Fibroblast of lung (primary cell): ENCODE results near the gene SNAP25. TPM values are rescaled to one million over a fixed set of nuclear protein-coding genes. Genes with fewer than 3 reads are reported as not detected.

ENCODE experiments used
- DNase-seq, 2 donors: peaks; one replicate each; pipeline versions ENCODE4 v3.0.0 to v3.0.0-alpha.2; 2010; ENCODE audit warnings: low read depth in 2 of 2
- H2AFZ ChIP-seq: 2 replicates; pipeline ENCODE4 v1.5.1; 2012; ENCODE audit warnings: low read length, control low read depth, inconsistent platforms
- H3K27ac ChIP-seq: 2 replicates; pipeline ENCODE4 v1.5.1; 2011; ENCODE audit warnings: low read length, control low read depth; ENCODE audit not compliant: insufficient read depth
- H3K27me3 ChIP-seq: 2 replicates; pipeline ENCODE4 v1.5.1; 2011; ENCODE audit warnings: mild to moderate bottlenecking, low read length; ENCODE audit not compliant: control insufficient read depth, insufficient read depth
- H3K36me3 ChIP-seq: 2 replicates; pipeline ENCODE4 v1.5.1; 2011; ENCODE audit warnings: low read length; ENCODE audit not compliant: control insufficient read depth, insufficient read depth
- H3K4me1 ChIP-seq: 2 replicates; pipeline ENCODE4 v1.5.1; 2011; ENCODE audit warnings: low read length; ENCODE audit not compliant: control insufficient read depth, insufficient read depth; ENCODE audit errors: extremely low read depth
- H3K4me2 ChIP-seq: 2 replicates; pipeline ENCODE4 v1.5.1; 2011; ENCODE audit warnings: low read length, control low read depth; ENCODE audit not compliant: insufficient read depth; ENCODE audit errors: extremely low read depth
- H3K4me3 ChIP-seq, 4 experiments: fragments of 200-600 bp in 1 of 4; sonication (generic) in 1 of 4; replicated peaks in 1 of 4; 2 replicates each; pipeline ENCODE4 v1.5.1; 2011 to 2016; ENCODE audit warnings: low read length in 4 of 4, low read depth in 3 of 4, mild to moderate bottlenecking in 3 of 4, control low read depth in 2 of 4, inconsistent platforms in 1 of 4, mixed read lengths in 1 of 4; ENCODE audit not compliant: insufficient read depth in 1 of 4; ENCODE audit errors: control extremely low read depth in 1 of 4
- H3K79me2 ChIP-seq: 2 replicates; pipeline ENCODE4 v1.5.1; 2012; ENCODE audit warnings: mild to moderate bottlenecking, low read length, inconsistent platforms; ENCODE audit not compliant: control insufficient read depth, insufficient read depth
- H3K9ac ChIP-seq: 2 replicates; pipeline ENCODE4 v1.5.1; 2011; ENCODE audit warnings: mild to moderate bottlenecking, low read length, control low read depth; ENCODE audit not compliant: insufficient read depth
- H3K9me3 ChIP-seq: 2 replicates; pipeline ENCODE4 v1.5.1; 2012; ENCODE audit warnings: low read depth, low read length; ENCODE audit not compliant: control insufficient read depth, insufficient read depth
- H4K20me1 ChIP-seq: 2 replicates; pipeline ENCODE4 v1.5.1; 2011; ENCODE audit warnings: low read length; ENCODE audit not compliant: control insufficient read depth, insufficient read depth; ENCODE audit errors: extremely low read depth
- EZH2 ChIP-seq: IDR thresholded peaks from 2 replicates; pipeline ENCODE4 v1.5.1; 2012; ENCODE audit warnings: low read length, control low read depth, mild to moderate bottlenecking; ENCODE audit errors: missing control alignments
- polyA plus RNA-seq, 2 donors: library from polyadenylated mRNA; depleted of rRNA in 1 of 2; stranded (reverse) in 1 of 2; unstranded in 1 of 2; fragments of >200 nt; gene quantifications; 2 replicates each; pipeline ENCODE4 v1.2.1, GENCODE V29; 2011 to 2012; ENCODE audit warnings: missing spikeins in 1 of 2
- total RNA-seq: library from RNA; depleted of rRNA; stranded (reverse); fragments of >200 nt; gene quantifications from 2 replicates; pipeline ENCODE4 v1.2.1, GENCODE V29; 2014
- TF ChIP-seq, protein P1 (sequence below), 2 donors: IDR thresholded peaks in 1 of 2; conservative IDR thresholded peaks in 1 of 2; 1 replicate in 1 of 2; 2 replicates in 1 of 2; pipeline ENCODE4 v1.5.1; 2011 to 2012; ENCODE audit warnings: low read length in 2 of 2, control low read depth in 1 of 2, inconsistent platforms in 1 of 2, low read depth in 1 of 2, mild to moderate bottlenecking in 1 of 2

SNAP25 gene
- total and polyA plus RNA-seq, 2 donors (not counting 1 experiment from before 2014, with no cell fraction given), result 4.5 to 8.2 TPM

- Histone ChIP-seq H3K36me3 (no peaks in the 10 kb centered on the region), H4K20me1 (no peaks in the 10 kb centered on the region), H3K9me3 (no peaks in the 10 kb centered on the region), H3K27ac (no peak overlapping the region), H3K4me1 (peaks cover 2% of the 10 kb centered on the region), H3K4me2 (no peak overlapping the region), H3K79me2 (no peaks in the 10 kb centered on the region), H3K27me3 (no peaks in the 10 kb centered on the region), H3K4me3 (no peak overlapping the region), H2AFZ (no peak overlapping the region), H3K9ac (no peak overlapping the region)
- no peak for TF ChIP-seq EZH2
- DNase-seq, result peak in 1 of 2 donors; percentile 47
Observed at GRCh38 chr20:10329387-10330005, 110.9 kb downstream of the SNAP25 start.

- no peaks in the 10 kb centered on the region for H3K9me3 ChIP-seq
- no peak for TF ChIP-seq EZH2
- TF ChIP-seq, protein P1, sequence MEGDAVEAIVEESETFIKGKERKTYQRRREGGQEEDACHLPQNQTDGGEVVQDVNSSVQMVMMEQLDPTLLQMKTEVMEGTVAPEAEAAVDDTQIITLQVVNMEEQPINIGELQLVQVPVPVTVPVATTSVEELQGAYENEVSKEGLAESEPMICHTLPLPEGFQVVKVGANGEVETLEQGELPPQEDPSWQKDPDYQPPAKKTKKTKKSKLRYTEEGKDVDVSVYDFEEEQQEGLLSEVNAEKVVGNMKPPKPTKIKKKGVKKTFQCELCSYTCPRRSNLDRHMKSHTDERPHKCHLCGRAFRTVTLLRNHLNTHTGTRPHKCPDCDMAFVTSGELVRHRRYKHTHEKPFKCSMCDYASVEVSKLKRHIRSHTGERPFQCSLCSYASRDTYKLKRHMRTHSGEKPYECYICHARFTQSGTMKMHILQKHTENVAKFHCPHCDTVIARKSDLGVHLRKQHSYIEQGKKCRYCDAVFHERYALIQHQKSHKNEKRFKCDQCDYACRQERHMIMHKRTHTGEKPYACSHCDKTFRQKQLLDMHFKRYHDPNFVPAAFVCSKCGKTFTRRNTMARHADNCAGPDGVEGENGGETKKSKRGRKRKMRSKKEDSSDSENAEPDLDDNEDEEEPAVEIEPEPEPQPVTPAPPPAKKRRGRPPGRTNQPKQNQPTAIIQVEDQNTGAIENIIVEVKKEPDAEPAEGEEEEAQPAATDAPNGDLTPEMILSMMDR (conservative IDR thresholded peaks at IDR 0.05 in 1 of 2, IDR thresholded peaks at IDR 0.05 in 1 of 2; ENCODE audit: low read depth in 1 of 2, low read length in 2 of 2), result no peak
- no peak overlapping the region for H2AFZ ChIP-seq
- H3K36me3 ChIP-seq, result no peaks in the 10 kb centered on the region
- H4K20me1 ChIP-seq, result no peaks in the 10 kb centered on the region
- no peak overlapping the region for H3K9ac ChIP-seq
- H3K4me3 ChIP-seq, result no peak overlapping the region
- H3K4me2 ChIP-seq, result no peak overlapping the region
- no peaks in the 10 kb centered on the region for H3K27me3 ChIP-seq
- no peak overlapping the region for H3K27ac ChIP-seq
- H3K79me2 ChIP-seq, result no peaks in the 10 kb centered on the region
- DNase-seq, result no peak
- peaks cover 2% of the 10 kb centered on the region for H3K4me1 ChIP-seq
Observed at GRCh38 chr20:10330071-10330470, 111.4 kb downstream of the SNAP25 start.

GRCh38 chr20:10332656-10333415, 114.2 kb downstream of the SNAP25 start:
- Histone ChIP-seq H3K36me3 (no peaks in the 10 kb centered on the region), H3K4me1 (peaks cover 4% of the 10 kb centered on the region), H3K27ac (no peak overlapping the region), H3K9me3 (no peaks in the 10 kb centered on the region), H3K9ac (no peak overlapping the region), H2AFZ (no peak overlapping the region), H3K79me2 (no peaks in the 10 kb centered on the region), H4K20me1 (no peaks in the 10 kb centered on the region), H3K4me2 (no peak overlapping the region), H3K4me3 (no peak overlapping the region), H3K27me3 (no peaks in the 10 kb centered on the region)
- no peak for TF ChIP-seq EZH2
- TF ChIP-seq, protein P1 (conservative IDR thresholded peaks at IDR 0.05 in 1 of 2, IDR thresholded peaks at IDR 0.05 in 1 of 2; ENCODE audit: low read depth in 1 of 2, low read length in 2 of 2), result no peak
- peak; percentile 40 to 87 for DNase-seq
